K562 (cell line): ENCODE results near the gene CSTB. TPM values are rescaled to one million over a fixed set of nuclear protein-coding genes. Genes with fewer than 3 reads are reported as not detected.

ENCODE experiments used
- BDP1 ChIP-seq: IDR thresholded peaks from 3 replicates; pipeline ENCODE4 v1.6.1; 2011; ENCODE audit not compliant: insufficient read length, insufficient read depth
- EZH2 ChIP-seq: IDR thresholded peaks from 2 replicates; pipeline ENCODE4 v1.6.1; 2012; ENCODE audit warnings: low read depth, mild to moderate bottlenecking, inconsistent platforms, low read length, borderline replicate concordance
- NUFIP1 ChIP-seq: fragments of 450-650 bp; IDR thresholded peaks from 2 replicates; pipeline ENCODE4 v1.6.1; 2018; ENCODE audit not compliant: partially characterized antibody
- ZNF224 ChIP-seq: sonication (generic); formaldehyde crosslinking; IDR thresholded peaks from 2 replicates; pipeline ENCODE4 v1.8.0; 2022; ENCODE audit warnings: mild to moderate bottlenecking, missing genetic modification reagents
- polyA plus RNA-seq, 8 experiments: library from polyadenylated mRNA; depleted of rRNA in 4 of 8; stranded (reverse) in 5 of 8; unstranded in 3 of 8; fragments of >200 nt; fragmentation: Nextera tagmentation in 2 of 8; fragmentation: Illumina TruSeq in 1 of 8; extraction: Ambion mirVana in 2 of 8; extraction: Trizol in 1 of 8; gene quantifications; 2 replicates each; pipeline versions ENCODE4 v1.2.1 to v1.2.3, GENCODE V29; 2011 to 2014; ENCODE audit warnings: inconsistent platforms in 1 of 8, missing spikeins in 1 of 8
- total RNA-seq, 7 experiments: library from RNA; depleted of rRNA in 6 of 7; stranded (reverse); fragments of >200 nt in 6 of 7; fragmentation: Illumina TruSeq in 2 of 7; extraction: Trizol in 2 of 7; gene quantifications; 2 replicates each; pipeline versions ENCODE4 v1.2.1 to v1.2.3, GENCODE V29; 2011 to 2021; ENCODE audit warnings: low replicate concordance in 1 of 7
- TF ChIP-seq, protein P1 (sequence below): fragments of 450-650 bp; formaldehyde crosslinking; IDR thresholded peaks from 2 replicates; pipeline ENCODE4 v1.4.0; 2020; ENCODE audit warnings: mild to moderate bottlenecking, moderate library complexity
- TF ChIP-seq, protein P2 (sequence below): sonication (generic); formaldehyde crosslinking; IDR thresholded peaks from 2 replicates; pipeline ENCODE4 v1.8.0; 2023; ENCODE audit warnings: missing genetic modification reagents, mild to moderate bottlenecking, borderline replicate concordance
- TF ChIP-seq, protein P3 (sequence below): fragments of 250-450 bp; sonication (Bioruptor Pico); IDR thresholded peaks from 2 replicates; pipeline ENCODE4 v1.4.0; 2020; ENCODE audit warnings: mild to moderate bottlenecking, moderate library complexity
- TF ChIP-seq, protein P4 (sequence below): fragments of 250-450 bp; sonication (Bioruptor Pico); IDR thresholded peaks from 2 replicates; pipeline ENCODE4 v1.5.0; 2021; ENCODE audit warnings: mild to moderate bottlenecking, borderline replicate concordance

Gene CSTB
- total and polyA plus RNA-seq, 9 of the 15 experiments (the other 6 are each of a cell fraction or from before 2014, with no cell fraction given): 12.4 to 65.0 (median 31.7) TPM

DNA sequence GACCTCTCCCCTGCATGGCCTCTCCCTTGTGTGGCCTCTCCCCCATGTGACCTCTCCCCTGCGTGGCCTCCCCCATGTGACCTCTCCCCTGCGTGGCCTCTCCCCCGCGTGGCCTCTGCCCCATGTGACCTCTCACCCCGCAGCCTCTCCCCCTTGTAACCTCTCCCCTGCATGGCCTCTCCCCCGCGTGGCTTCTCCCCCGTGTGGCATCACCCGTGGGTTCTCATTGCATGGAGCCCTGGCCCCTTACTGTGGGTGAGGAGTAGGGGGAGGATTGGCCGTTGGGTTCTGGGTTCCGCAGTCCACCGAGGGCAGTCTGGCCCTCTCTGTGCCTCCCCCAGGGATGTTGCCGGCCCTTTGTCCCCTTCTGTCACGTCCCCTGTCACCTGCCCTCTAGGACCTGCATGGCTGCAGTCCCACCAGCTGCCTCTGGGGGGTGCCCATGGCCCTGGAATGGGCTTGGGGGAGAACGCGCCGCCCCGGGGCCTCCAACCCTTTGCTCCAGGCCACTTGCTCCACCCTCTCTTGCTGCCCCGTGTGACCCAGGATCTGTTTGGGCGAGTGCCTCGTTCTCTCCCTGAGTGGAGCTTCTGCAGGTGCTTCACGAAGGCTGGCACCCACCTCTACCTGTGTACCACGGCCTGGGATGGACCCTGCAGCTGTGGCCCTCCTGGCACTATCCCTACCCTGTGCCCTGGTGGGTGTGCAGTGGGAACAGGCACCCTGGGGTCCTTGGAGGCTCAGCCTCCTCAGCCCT is 34.6 kb upstream of the CSTB start (continued):
- TF ChIP-seq, protein P1, sequence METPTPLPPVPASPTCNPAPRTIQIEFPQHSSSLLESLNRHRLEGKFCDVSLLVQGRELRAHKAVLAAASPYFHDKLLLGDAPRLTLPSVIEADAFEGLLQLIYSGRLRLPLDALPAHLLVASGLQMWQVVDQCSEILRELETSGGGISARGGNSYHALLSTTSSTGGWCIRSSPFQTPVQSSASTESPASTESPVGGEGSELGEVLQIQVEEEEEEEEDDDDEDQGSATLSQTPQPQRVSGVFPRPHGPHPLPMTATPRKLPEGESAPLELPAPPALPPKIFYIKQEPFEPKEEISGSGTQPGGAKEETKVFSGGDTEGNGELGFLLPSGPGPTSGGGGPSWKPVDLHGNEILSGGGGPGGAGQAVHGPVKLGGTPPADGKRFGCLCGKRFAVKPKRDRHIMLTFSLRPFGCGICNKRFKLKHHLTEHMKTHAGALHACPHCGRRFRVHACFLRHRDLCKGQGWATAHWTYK (CRISPR knock-in tag): peak; percentile 86; the same call in 1 of the 2 replicates
- TF ChIP-seq, protein P2, sequence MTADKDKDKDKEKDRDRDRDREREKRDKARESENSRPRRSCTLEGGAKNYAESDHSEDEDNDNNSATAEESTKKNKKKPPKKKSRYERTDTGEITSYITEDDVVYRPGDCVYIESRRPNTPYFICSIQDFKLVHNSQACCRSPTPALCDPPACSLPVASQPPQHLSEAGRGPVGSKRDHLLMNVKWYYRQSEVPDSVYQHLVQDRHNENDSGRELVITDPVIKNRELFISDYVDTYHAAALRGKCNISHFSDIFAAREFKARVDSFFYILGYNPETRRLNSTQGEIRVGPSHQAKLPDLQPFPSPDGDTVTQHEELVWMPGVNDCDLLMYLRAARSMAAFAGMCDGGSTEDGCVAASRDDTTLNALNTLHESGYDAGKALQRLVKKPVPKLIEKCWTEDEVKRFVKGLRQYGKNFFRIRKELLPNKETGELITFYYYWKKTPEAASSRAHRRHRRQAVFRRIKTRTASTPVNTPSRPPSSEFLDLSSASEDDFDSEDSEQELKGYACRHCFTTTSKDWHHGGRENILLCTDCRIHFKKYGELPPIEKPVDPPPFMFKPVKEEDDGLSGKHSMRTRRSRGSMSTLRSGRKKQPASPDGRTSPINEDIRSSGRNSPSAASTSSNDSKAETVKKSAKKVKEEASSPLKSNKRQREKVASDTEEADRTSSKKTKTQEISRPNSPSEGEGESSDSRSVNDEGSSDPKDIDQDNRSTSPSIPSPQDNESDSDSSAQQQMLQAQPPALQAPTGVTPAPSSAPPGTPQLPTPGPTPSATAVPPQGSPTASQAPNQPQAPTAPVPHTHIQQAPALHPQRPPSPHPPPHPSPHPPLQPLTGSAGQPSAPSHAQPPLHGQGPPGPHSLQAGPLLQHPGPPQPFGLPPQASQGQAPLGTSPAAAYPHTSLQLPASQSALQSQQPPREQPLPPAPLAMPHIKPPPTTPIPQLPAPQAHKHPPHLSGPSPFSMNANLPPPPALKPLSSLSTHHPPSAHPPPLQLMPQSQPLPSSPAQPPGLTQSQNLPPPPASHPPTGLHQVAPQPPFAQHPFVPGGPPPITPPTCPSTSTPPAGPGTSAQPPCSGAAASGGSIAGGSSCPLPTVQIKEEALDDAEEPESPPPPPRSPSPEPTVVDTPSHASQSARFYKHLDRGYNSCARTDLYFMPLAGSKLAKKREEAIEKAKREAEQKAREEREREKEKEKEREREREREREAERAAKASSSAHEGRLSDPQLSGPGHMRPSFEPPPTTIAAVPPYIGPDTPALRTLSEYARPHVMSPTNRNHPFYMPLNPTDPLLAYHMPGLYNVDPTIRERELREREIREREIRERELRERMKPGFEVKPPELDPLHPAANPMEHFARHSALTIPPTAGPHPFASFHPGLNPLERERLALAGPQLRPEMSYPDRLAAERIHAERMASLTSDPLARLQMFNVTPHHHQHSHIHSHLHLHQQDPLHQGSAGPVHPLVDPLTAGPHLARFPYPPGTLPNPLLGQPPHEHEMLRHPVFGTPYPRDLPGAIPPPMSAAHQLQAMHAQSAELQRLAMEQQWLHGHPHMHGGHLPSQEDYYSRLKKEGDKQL (CRISPR knock-in tag): no peak
- TF ChIP-seq NUFIP1 (no peak), EZH2 (no peak), ZNF224 (no peak), BDP1 (no peak)
- TF ChIP-seq, protein P3, sequence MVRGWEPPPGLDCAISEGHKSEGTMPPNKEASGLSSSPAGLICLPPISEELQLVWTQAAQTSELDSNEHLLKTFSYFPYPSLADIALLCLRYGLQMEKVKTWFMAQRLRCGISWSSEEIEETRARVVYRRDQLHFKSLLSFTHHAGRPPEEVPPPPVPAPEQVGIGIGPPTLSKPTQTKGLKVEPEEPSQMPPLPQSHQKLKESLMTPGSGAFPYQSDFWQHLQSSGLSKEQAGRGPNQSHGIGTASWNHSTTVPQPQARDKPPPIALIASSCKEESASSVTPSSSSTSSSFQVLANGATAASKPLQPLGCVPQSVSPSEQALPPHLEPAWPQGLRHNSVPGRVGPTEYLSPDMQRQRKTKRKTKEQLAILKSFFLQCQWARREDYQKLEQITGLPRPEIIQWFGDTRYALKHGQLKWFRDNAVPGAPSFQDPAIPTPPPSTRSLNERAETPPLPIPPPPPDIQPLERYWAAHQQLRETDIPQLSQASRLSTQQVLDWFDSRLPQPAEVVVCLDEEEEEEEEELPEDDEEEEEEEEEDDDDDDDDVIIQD (CRISPR knock-in tag): no peak
- TF ChIP-seq, protein P4, sequence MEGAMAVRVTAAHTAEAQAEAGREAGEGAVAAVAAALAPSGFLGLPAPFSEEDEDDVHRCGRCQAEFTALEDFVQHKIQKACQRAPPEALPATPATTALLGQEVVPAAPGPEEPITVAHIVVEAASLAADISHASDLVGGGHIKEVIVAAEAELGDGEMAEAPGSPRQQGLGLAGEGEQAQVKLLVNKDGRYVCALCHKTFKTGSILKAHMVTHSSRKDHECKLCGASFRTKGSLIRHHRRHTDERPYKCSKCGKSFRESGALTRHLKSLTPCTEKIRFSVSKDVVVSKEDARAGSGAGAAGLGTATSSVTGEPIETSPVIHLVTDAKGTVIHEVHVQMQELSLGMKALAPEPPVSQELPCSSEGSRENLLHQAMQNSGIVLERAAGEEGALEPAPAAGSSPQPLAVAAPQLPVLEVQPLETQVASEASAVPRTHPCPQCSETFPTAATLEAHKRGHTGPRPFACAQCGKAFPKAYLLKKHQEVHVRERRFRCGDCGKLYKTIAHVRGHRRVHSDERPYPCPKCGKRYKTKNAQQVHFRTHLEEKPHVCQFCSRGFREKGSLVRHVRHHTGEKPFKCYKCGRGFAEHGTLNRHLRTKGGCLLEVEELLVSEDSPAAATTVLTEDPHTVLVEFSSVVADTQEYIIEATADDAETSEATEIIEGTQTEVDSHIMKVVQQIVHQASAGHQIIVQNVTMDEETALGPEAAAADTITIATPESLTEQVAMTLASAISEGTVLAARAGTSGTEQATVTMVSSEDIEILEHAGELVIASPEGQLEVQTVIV: no peak
